Nephron (organoid): ENCODE results near the gene CCDC15.

Source experiments
- H3K27ac Mint-ChIP-seq, 3 experiments: 2 replicates each; pipeline ENCODE4 v1.8.0; 2020; ENCODE audit warnings: mixed read lengths in 3 of 3, mild to moderate bottlenecking in 2 of 3, moderate library complexity in 1 of 3
- H3K27me3 Mint-ChIP-seq: 2 replicates; pipeline ENCODE4 v1.8.0; 2021; ENCODE audit warnings: low read depth, mild to moderate bottlenecking, moderate library complexity, mixed read lengths
- H3K36me3 Mint-ChIP-seq: 2 replicates; pipeline ENCODE4 v1.8.0; 2020; ENCODE audit warnings: low read depth, mixed read lengths
- H3K4me1 Mint-ChIP-seq: 2 replicates; pipeline ENCODE4 v1.8.0; 2020; ENCODE audit warnings: mixed read lengths
- H3K4me3 Mint-ChIP-seq, 3 experiments: 2 replicates each; pipeline ENCODE4 v1.8.0; 2020; ENCODE audit warnings: mild to moderate bottlenecking in 3 of 3, mixed read lengths in 3 of 3, moderate library complexity in 2 of 3
- H3K9me3 Mint-ChIP-seq: 2 replicates; pipeline ENCODE4 v1.8.0; 2020; ENCODE audit warnings: mixed read lengths
- TF ChIP-seq, protein P1 (sequence below), 3 experiments: fragments of 200-600 bp; sonication (generic); IDR thresholded peaks; one replicate each; pipeline ENCODE4 v1.5.0; 2021; ENCODE audit warnings: antibody characterized with exemption in 3 of 3; ENCODE audit not compliant: unreplicated experiment in 3 of 3

Gene CCDC15

DNA sequence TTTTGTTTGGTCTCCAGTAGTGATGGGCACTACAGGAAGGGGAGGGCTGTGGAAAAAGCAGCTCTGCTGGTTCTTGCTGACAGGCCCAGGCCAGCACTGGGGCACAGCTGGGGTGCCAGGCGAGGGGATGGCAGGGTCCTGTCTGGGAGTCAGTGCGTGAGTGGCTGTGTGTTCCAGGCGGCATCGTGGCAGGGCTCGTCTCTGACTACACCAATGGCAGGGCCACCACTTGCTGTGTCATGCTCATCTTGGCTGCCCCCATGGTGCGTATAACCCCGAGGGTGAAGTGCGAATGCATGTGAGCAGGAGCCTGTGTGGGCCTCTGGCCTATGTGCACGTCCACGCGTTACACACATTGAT lies 130.0 kb downstream of the CCDC15 start:
- H3K27ac Mint-ChIP-seq, result no peak overlapping the region
- no peak overlapping the region for H3K4me3 Mint-ChIP-seq
- TF ChIP-seq, protein P1, sequence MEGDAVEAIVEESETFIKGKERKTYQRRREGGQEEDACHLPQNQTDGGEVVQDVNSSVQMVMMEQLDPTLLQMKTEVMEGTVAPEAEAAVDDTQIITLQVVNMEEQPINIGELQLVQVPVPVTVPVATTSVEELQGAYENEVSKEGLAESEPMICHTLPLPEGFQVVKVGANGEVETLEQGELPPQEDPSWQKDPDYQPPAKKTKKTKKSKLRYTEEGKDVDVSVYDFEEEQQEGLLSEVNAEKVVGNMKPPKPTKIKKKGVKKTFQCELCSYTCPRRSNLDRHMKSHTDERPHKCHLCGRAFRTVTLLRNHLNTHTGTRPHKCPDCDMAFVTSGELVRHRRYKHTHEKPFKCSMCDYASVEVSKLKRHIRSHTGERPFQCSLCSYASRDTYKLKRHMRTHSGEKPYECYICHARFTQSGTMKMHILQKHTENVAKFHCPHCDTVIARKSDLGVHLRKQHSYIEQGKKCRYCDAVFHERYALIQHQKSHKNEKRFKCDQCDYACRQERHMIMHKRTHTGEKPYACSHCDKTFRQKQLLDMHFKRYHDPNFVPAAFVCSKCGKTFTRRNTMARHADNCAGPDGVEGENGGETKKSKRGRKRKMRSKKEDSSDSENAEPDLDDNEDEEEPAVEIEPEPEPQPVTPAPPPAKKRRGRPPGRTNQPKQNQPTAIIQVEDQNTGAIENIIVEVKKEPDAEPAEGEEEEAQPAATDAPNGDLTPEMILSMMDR (IDR thresholded peaks at IDR 0.05; ENCODE audit: unreplicated experiment in 3 of 3), result no peak
- no peaks in the 10 kb centered on the region for H3K9me3 Mint-ChIP-seq
- no peaks in the 10 kb centered on the region for H3K36me3 Mint-ChIP-seq
- H3K4me1 Mint-ChIP-seq, result no peaks in the 10 kb centered on the region
- H3K27me3 Mint-ChIP-seq, result no peaks in the 10 kb centered on the region

DNA sequence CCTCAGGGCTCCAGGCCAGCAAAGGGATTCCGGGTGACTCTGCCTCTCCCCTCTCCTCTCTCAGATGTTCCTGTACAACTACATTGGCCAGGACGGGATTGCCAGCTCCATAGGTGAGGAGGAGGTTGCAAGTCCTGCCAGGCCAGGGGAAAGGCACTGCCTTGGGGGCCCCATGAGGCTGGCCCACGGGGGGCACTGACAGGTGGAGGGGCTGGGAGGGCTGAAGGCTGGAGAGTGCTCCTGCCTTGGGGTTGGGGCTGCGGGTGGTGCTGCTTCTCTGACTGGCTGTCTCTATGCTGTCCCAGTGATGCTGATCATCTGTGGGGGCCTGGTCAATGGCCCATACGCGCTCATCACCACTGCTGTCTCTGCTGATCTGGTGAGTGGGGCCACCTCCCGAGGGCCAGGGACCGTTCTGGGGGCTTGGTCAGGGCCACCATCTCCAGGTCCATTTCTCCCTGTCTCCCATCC lies 130.8 kb downstream of the CCDC15 start:
- TF ChIP-seq, protein P1 (IDR thresholded peaks at IDR 0.05; ENCODE audit: unreplicated experiment in 3 of 3), result no peak
- Mint-ChIP-seq H3K9me3 (no peaks in the 10 kb centered on the region), H3K4me3 (no peak overlapping the region), H3K27ac (no peak overlapping the region), H3K36me3 (no peaks in the 10 kb centered on the region), H3K4me1 (no peaks in the 10 kb centered on the region), H3K27me3 (no peaks in the 10 kb centered on the region)

DNA sequence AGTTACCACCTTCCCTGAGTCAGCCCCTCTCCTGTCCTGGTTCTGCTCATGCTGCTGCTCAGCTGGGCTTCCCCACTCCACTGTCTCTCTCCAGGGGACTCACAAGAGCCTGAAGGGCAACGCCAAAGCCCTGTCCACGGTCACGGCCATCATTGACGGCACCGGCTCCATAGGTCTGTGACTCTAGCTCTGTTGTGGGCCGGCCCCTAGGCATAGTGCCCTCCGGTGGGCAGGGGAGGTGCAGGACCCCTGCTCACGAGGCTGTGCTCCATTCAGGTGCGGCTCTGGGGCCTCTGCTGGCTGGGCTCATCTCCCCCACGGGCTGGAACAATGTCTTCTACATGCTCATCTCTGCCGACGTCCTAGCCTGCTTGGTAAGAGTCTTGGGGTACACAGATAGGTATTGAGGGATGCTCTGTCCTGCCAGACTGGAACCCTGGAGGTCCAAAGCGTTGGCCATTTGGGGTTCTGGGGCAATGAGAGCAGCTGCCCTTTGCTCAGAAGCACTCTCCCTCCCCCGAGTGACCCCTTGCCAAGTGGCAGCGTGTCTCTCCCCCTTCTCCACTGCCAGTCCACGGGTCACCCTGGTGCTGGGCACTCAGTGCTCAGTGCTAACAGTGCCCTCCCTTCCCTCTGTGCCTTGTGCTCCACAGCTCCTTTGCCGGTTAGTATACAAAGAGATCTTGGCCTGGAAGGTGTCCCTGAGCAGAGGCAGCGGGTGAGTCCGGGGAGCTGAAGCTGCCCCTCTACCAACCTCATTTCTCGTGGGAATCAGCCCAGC lies 131.5 kb downstream of the CCDC15 start:
- H3K4me1 Mint-ChIP-seq, result no peaks in the 10 kb centered on the region
- H3K27me3 Mint-ChIP-seq, result no peaks in the 10 kb centered on the region
- no peak overlapping the region for H3K4me3 Mint-ChIP-seq
- no peak overlapping the region for H3K27ac Mint-ChIP-seq
- H3K9me3 Mint-ChIP-seq, result no peaks in the 10 kb centered on the region
- TF ChIP-seq, protein P1 (IDR thresholded peaks at IDR 0.05; ENCODE audit: unreplicated experiment in 3 of 3), result no peak
- no peaks in the 10 kb centered on the region for H3K36me3 Mint-ChIP-seq

DNA sequence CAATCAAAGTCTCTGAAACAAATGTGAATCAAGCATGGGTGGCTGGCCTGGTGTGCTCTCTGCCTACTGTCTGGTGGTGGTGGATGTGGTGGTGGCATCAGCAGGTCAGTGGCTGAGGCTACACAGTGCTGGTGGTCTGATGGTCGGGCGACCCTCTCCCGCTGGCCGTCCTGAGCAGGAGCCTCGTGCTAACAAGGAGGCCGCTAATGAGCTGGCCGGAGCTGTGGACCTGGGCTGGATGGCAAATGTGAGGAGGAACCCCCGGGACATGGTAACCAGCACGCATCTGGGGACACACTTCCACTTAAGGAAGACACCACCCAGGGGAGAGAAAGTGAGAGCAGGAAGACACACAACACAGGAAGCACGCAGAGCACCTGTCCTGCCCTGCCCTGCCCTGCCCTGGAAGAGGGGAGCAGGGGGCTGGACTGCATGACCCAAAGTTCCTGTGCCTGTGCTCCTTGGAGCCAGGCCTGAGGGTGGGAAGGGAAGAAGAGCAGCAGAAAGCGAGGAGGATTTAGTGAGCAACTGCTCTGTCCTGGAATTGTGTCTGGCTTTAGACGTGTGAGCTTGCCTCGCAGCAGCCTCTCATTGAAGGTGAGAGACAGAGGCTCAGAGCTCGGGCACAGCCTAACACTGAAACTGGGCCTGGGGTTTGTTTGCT lies 132.8 kb downstream of the CCDC15 start:
- H3K9me3 Mint-ChIP-seq, result no peaks in the 10 kb centered on the region
- peaks cover 9% of the 10 kb centered on the region for H3K4me1 Mint-ChIP-seq
- H3K27me3 Mint-ChIP-seq, result no peaks in the 10 kb centered on the region
- no peak overlapping the region for H3K27ac Mint-ChIP-seq
- TF ChIP-seq, protein P1 (IDR thresholded peaks at IDR 0.05; ENCODE audit: unreplicated experiment in 3 of 3), result no peak
- no peak overlapping the region for H3K4me3 Mint-ChIP-seq
- H3K36me3 Mint-ChIP-seq, result no peaks in the 10 kb centered on the region

DNA sequence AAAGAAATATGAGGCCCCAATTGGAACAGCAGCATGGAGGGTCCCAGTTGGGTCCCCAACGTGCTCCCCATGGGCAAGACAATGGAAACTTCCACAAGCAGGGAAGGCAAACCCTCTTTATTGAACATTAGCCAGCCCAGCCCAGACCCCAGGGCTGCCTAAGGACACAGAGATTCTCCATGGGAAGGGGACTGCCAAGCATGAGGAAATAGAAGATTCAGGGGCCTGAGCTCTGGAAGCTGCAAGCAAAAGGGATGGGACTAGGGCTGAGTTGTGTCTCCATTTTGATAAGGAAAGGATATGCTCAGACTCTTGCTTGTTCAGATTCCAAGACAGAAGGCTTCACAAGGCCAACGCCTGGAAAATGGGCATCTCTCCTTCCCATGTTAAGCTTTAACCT lies 134.1 kb downstream of the CCDC15 start:
- H3K4me3 Mint-ChIP-seq, result no peak overlapping the region
- H3K9me3 Mint-ChIP-seq, result no peaks in the 10 kb centered on the region
- TF ChIP-seq, protein P1 (IDR thresholded peaks at IDR 0.05; ENCODE audit: unreplicated experiment in 3 of 3), result no peak
- H3K27ac Mint-ChIP-seq, result no peak overlapping the region
- peaks cover 16% of the 10 kb centered on the region for H3K4me1 Mint-ChIP-seq
- H3K27me3 Mint-ChIP-seq, result no peaks in the 10 kb centered on the region
- H3K36me3 Mint-ChIP-seq, result peaks cover 3% of the 10 kb centered on the region
